Fibroblast of the aortic adventitia (primary cell): ENCODE data around the gene TRIAP1. TPM values are rescaled to one million over a fixed set of nuclear protein-coding genes. Genes with fewer than 3 reads are reported as not detected.
A peak's percentile ranks its signal among the peaks of the same experiment; 100 is the strongest.

Experiments used
- DNase-seq: peaks from one replicate; pipeline ENCODE4 v3.0.0-alpha.2; 2010; ENCODE audit warnings: low read depth
- H3K4me3 ChIP-seq: 2 replicates; pipeline ENCODE4 v1.5.1; 2011; ENCODE audit warnings: low read depth, mild to moderate bottlenecking, control low read depth, low read length, moderate library complexity
- CTCF ChIP-seq: IDR thresholded peaks from 2 replicates; pipeline ENCODE4 v1.5.1; 2011; ENCODE audit warnings: mild to moderate bottlenecking, low read length, control low read depth, inconsistent platforms; ENCODE audit not compliant: insufficient read depth
- total RNA-seq: library from RNA; depleted of rRNA; stranded (reverse); fragments of >200 nt; gene quantifications from 2 replicates; pipeline ENCODE4 v1.2.3, GENCODE V29; 2012; ENCODE audit warnings: low replicate concordance

Gene TRIAP1
- total RNA-seq, 1 donor, result 39.0 TPM

GRCh38 chr12:120413901-120414695 is 32.1 kb downstream of the TRIAP1 start:
- no peak for DNase-seq
- H3K4me3 ChIP-seq, result no peak overlapping the region
- TF ChIP-seq CTCF, result no peak

DNA sequence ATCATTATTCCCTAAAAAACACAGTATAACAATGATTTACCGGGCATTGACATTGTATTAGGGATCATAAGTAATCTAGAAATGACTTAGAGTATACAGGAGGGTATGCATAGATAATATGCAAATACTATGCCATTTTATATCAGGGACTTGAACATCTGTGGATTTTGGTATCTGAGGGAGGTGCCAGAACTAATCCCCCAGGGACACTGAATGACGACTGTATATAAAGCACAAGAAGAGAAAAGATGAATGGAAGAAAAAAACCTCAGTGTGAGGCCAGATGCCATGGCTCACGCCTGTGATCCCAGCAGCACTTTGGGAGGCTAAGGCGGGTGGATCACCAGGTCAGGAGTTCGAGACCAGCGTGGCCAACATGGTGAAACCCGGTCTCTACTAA is 33.8 kb downstream of the TRIAP1 start:
- no peak overlapping the region for H3K4me3 ChIP-seq
- TF ChIP-seq CTCF, result no peak
- peak; percentile 10 for DNase-seq

DNA sequence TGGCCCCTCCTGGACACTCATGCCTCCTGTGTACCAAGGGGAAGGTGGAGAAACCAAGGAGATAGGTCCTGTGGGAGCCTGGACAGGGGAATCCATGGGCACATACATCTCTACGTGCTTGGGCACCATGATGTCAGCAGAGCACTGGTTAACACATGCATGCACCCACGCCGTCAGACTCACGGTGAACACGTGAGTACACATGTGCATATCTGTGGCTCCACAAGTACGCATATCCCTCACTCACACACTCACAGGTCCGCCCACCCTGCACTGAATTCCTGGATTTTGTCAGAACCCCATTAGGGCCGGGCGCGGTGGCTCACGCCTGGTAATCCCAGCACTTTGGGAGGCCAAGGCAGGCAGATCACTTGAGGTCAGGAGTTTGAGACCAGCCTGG is 37.4 kb downstream of the TRIAP1 start:
- no peak for DNase-seq
- no peak for TF ChIP-seq CTCF
- no peak overlapping the region for H3K4me3 ChIP-seq

GRCh38 chr12:120406553-120406952 is 39.6 kb downstream of the TRIAP1 start:
- DNase-seq, result no peak
- no peak overlapping the region for H3K4me3 ChIP-seq
- no peak for TF ChIP-seq CTCF

DNA sequence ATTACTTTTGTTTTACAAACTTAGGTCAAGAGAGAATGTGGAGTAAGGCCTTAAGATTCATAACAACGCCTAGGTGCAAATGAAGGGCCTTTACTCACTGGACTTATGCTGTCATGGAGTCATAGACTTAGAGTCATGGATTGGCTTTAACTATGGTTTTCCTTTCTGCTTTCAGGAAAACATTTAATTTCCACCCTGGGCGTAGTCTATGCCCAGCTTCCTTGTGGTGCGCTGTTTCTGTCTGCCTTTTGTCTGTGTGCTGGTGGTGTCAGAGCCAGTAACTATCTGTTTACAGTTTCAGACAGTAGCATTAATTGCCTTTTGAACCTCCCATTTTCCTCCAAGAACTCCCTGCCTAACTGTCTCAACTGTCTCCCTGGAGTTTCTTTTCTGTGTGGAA is 40.1 kb downstream of the TRIAP1 start:
- no peak overlapping the region for H3K4me3 ChIP-seq
- no peak for TF ChIP-seq CTCF
- DNase-seq, result no peak

DNA sequence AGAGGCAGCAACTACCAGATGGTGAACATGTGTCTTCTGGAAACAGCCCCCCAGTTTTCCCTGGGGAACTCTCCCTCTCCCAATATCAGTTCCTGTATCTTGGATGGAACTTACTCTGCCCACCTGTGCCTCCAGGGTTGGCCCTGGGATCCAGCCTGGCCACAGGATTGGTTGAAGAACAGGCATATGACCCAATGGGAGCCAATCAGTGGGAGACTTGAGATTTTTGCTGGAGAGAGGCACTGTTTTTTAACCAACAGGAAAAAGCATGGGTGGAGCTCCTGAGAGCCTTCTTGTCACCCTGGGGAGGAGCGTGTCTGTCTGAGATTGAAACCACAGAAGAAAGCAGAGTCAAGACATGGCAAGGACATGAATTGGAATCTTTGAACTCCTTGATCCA is 41.9 kb downstream of the TRIAP1 start:
- no peak overlapping the region for H3K4me3 ChIP-seq
- TF ChIP-seq CTCF, result no peak
- DNase-seq, result no peak

- no peak overlapping the region for H3K4me3 ChIP-seq
- DNase-seq, result no peak
- no peak for TF ChIP-seq CTCF
Measured at GRCh38 chr12:120403869-120404268, 42.3 kb downstream of the TRIAP1 start.
